Heart left ventricle (tissue), 13 donors: ENCODE results near the gene MSI2.

Source experiments
- CTCF ChIP-seq, 12 donors: fragments of 200-600 bp; sonication (generic) in 4 of 12; IDR thresholded peaks; one replicate each; pipeline versions ENCODE4 v1.5.0 to v1.8.0; 2018 to 2022; ENCODE audit warnings: antibody characterized with exemption in 12 of 12, mild to moderate bottlenecking in 5 of 12
- POLR2A ChIP-seq, 2 donors: fragments of 450-650 bp; IDR thresholded peaks; one replicate each; pipeline ENCODE4 v1.6.1; 2017; ENCODE audit warnings: antibody characterized with exemption in 2 of 2, mild to moderate bottlenecking in 2 of 2, moderate library complexity in 2 of 2
- donor health status: ischemic (EF 13 %, LVEDD 7.1; RV severe dilation, severe dysfunction).
- donor health status: DM: no; HTN: yes; CAD: no.
- donor health status: DM: no; HTN: no; CAD: no.
- donor health status: ischemic (EF 25% LVEDD 6.9; RV normal size, moderate dysfunction).
- donor health status: ischemic (EF 25% LVEDD 5.7; RV mildly dilated, moderate dysfunction).
- donor health status: ischemic (EF 35%, LVEDD 5.7; RV mildly dilated, moderate dysfunction).
- donor health status: nonischemic (EF 11% LVEDD 7.7; RV severe dilation, severe dysfunction).
- donor health status: DM: yes; HTN: yes; CAD: no.
- donor health status: PGD.
- donor health status: ischemic (EF 29% LVEDD 5.4; RV normal size, mild dysfunction).
- donor health status: nonischemic (EF 23%, LVEDD 6.1; RV moderate dilation, normal function).

GRCh38 chr17:57268181-57268580 is 11.9 kb downstream of the MSI2 start:
- TF ChIP-seq POLR2A (IDR thresholded peaks at IDR 0.05) = no peak
- no peak for TF ChIP-seq CTCF (IDR thresholded peaks at IDR 0.05)
